T-helper 1 cell treated with Interleukin-12 subunit alpha and Interleukin-12 subunit beta and Interleukin-4 antibody, amounts not matched to agents 30 μg/mL and 1 μg/mL, for 36 hours (primary cell): ENCODE results near the gene TANGO6.

Experiments used
- H3K27ac Mint-ChIP-seq: one replicate; pipeline ENCODE4 v1.8.0; 2021; ENCODE audit warnings: mild to moderate bottlenecking, mixed read lengths
- H3K27me3 Mint-ChIP-seq: one replicate; pipeline ENCODE4 v1.8.0; 2021; ENCODE audit warnings: low read depth, mixed read lengths
- H3K36me3 Mint-ChIP-seq: one replicate; pipeline ENCODE4 v1.8.0; 2021; ENCODE audit warnings: low read depth, mixed read lengths
- H3K4me1 Mint-ChIP-seq: one replicate; pipeline ENCODE4 v1.8.0; 2021; ENCODE audit warnings: low read depth, mixed read lengths
- H3K4me3 Mint-ChIP-seq: one replicate; pipeline ENCODE4 v1.8.0; 2021; ENCODE audit warnings: mild to moderate bottlenecking, moderate library complexity, mixed read lengths
- H3K9me3 Mint-ChIP-seq: one replicate; pipeline ENCODE4 v1.8.0; 2021; ENCODE audit warnings: mixed read lengths

Gene TANGO6

GRCh38 chr16:69078073-69078472, 234.7 kb downstream of the TANGO6 start:
- no peaks in the 10 kb centered on the region for H3K36me3 Mint-ChIP-seq
- no peak overlapping the region for H3K27ac Mint-ChIP-seq

GRCh38 chr16:69079697-69080096, 236.4 kb downstream of the TANGO6 start:
- Mint-ChIP-seq H3K9me3 (no peaks in the 10 kb centered on the region), H3K4me1 (no peaks in the 10 kb centered on the region), H3K36me3 (no peaks in the 10 kb centered on the region), H3K4me3 (no peak overlapping the region), H3K27me3 (no peaks in the 10 kb centered on the region), H3K27ac (no peak overlapping the region)

More at GRCh38 chr16:69078073-69078472, 234.7 kb downstream of the TANGO6 start:
- Mint-ChIP-seq H3K9me3 (no peaks in the 10 kb centered on the region), H3K27me3 (no peaks in the 10 kb centered on the region), H3K4me1 (no peaks in the 10 kb centered on the region), H3K4me3 (no peak overlapping the region)

- H3K4me1 Mint-ChIP-seq, result peaks cover 4% of the 10 kb centered on the region
- H3K36me3 Mint-ChIP-seq, result no peaks in the 10 kb centered on the region
- no peaks in the 10 kb centered on the region for H3K9me3 Mint-ChIP-seq
- H3K27ac Mint-ChIP-seq, result no peak overlapping the region
- H3K27me3 Mint-ChIP-seq, result no peaks in the 10 kb centered on the region
- no peak overlapping the region for H3K4me3 Mint-ChIP-seq
These were observed 240.1 kb downstream of the TANGO6 start for GRCh38 chr16:69083306-69083941.

- H3K27ac Mint-ChIP-seq, result no peak overlapping the region
- no peaks in the 10 kb centered on the region for H3K36me3 Mint-ChIP-seq
- no peak overlapping the region for H3K4me3 Mint-ChIP-seq
- no peaks in the 10 kb centered on the region for H3K9me3 Mint-ChIP-seq
- H3K4me1 Mint-ChIP-seq, result peaks cover 6% of the 10 kb centered on the region
- H3K27me3 Mint-ChIP-seq, result no peaks in the 10 kb centered on the region
These were observed 241.0 kb downstream of the TANGO6 start for GRCh38 chr16:69084289-69084688.

- H3K27me3 Mint-ChIP-seq, result no peaks in the 10 kb centered on the region
- H3K36me3 Mint-ChIP-seq, result no peaks in the 10 kb centered on the region
- no peaks in the 10 kb centered on the region for H3K9me3 Mint-ChIP-seq
- no peak overlapping the region for H3K4me3 Mint-ChIP-seq
- no peak overlapping the region for H3K27ac Mint-ChIP-seq
- peaks cover 6% of the 10 kb centered on the region for H3K4me1 Mint-ChIP-seq
These were observed 241.8 kb downstream of the TANGO6 start for GRCh38 chr16:69085032-69085695.

- H3K4me3 Mint-ChIP-seq, result no peak overlapping the region
- no peaks in the 10 kb centered on the region for H3K36me3 Mint-ChIP-seq
- H3K27me3 Mint-ChIP-seq, result no peaks in the 10 kb centered on the region
- peaks cover 6% of the 10 kb centered on the region for H3K4me1 Mint-ChIP-seq
- H3K27ac Mint-ChIP-seq, result no peak overlapping the region
- no peaks in the 10 kb centered on the region for H3K9me3 Mint-ChIP-seq
These were observed 243.8 kb downstream of the TANGO6 start for GRCh38 chr16:69087161-69087581.

GRCh38 chr16:69088684-69089083, 245.4 kb downstream of the TANGO6 start:
- H3K27ac Mint-ChIP-seq, result no peak overlapping the region
- H3K9me3 Mint-ChIP-seq, result no peaks in the 10 kb centered on the region
- H3K27me3 Mint-ChIP-seq, result no peaks in the 10 kb centered on the region
- H3K36me3 Mint-ChIP-seq, result no peaks in the 10 kb centered on the region
- H3K4me3 Mint-ChIP-seq, result no peak overlapping the region
- H3K4me1 Mint-ChIP-seq, result peaks cover 6% of the 10 kb centered on the region

GRCh38 chr16:69089091-69089910, 246.0 kb downstream of the TANGO6 start:
- Mint-ChIP-seq H3K27ac (no peak overlapping the region), H3K4me3 (no peak overlapping the region), H3K9me3 (no peaks in the 10 kb centered on the region), H3K27me3 (no peaks in the 10 kb centered on the region), H3K36me3 (no peaks in the 10 kb centered on the region), H3K4me1 (peaks cover 6% of the 10 kb centered on the region)

- no peak overlapping the region for H3K4me3 Mint-ChIP-seq
- H3K4me1 Mint-ChIP-seq, result peaks cover 1% of the 10 kb centered on the region
- H3K27ac Mint-ChIP-seq, result no peak overlapping the region
- H3K9me3 Mint-ChIP-seq, result no peaks in the 10 kb centered on the region
- H3K27me3 Mint-ChIP-seq, result no peaks in the 10 kb centered on the region
- H3K36me3 Mint-ChIP-seq, result no peaks in the 10 kb centered on the region
These were observed 250.6 kb downstream of the TANGO6 start for GRCh38 chr16:69093974-69094373.

- no peaks in the 10 kb centered on the region for H3K9me3 Mint-ChIP-seq
- no peaks in the 10 kb centered on the region for H3K27me3 Mint-ChIP-seq
- no peak overlapping the region for H3K27ac Mint-ChIP-seq
- H3K36me3 Mint-ChIP-seq, result no peaks in the 10 kb centered on the region
- H3K4me3 Mint-ChIP-seq, result no peak overlapping the region
- H3K4me1 Mint-ChIP-seq, result no peaks in the 10 kb centered on the region
These were observed 251.2 kb downstream of the TANGO6 start for GRCh38 chr16:69094501-69094900.

GRCh38 chr16:69095193-69095592, 251.9 kb downstream of the TANGO6 start:
- H3K27ac Mint-ChIP-seq, result no peak overlapping the region
- no peaks in the 10 kb centered on the region for H3K4me1 Mint-ChIP-seq
- H3K36me3 Mint-ChIP-seq, result no peaks in the 10 kb centered on the region
- no peaks in the 10 kb centered on the region for H3K27me3 Mint-ChIP-seq
- H3K9me3 Mint-ChIP-seq, result no peaks in the 10 kb centered on the region
- no peak overlapping the region for H3K4me3 Mint-ChIP-seq

- Mint-ChIP-seq H3K27ac (no peak overlapping the region), H3K27me3 (peaks cover 33% of the 10 kb centered on the region), H3K36me3 (no peaks in the 10 kb centered on the region)
These were observed 256.9 kb downstream of the TANGO6 start for GRCh38 chr16:69100071-69100691.

GRCh38 chr16:69105501-69106361, 262.4 kb downstream of the TANGO6 start, which contains the start of gene HAS3:
TSS of gene HAS3 (plus strand) at chr16:69105653. CDS start at chr16:69109396, 3,743 bp downstream.
- Mint-ChIP-seq H3K4me1 (peaks cover 12% of the 10 kb centered on the region), H3K27me3 (peaks cover 53% of the 10 kb centered on the region), H3K4me3 (peak within 1 kb of the TSS; percentile 93), H3K36me3 (peaks cover 8% of the 10 kb centered on the region), H3K27ac (no peak within 1 kb of the TSS), H3K9me3 (no peaks in the 10 kb centered on the region)

More at GRCh38 chr16:69100071-69100691, 256.9 kb downstream of the TANGO6 start:
- Mint-ChIP-seq H3K4me1 (peaks cover 1% of the 10 kb centered on the region), H3K4me3 (no peak overlapping the region), H3K9me3 (no peaks in the 10 kb centered on the region)
